HAP-1 (cell line): ENCODE data around the gene FAM72D.
A peak's percentile ranks its signal among the peaks of the same experiment; 100 is the strongest.
"Not testable (repeated sequence)": the region's sequence is repeated elsewhere in the genome, so short reads cannot be mapped to it uniquely, and the experiment has no call there.

Source experiments
- DNase-seq, 2 experiments: peaks; one replicate each; pipeline ENCODE4 v3.0.0-alpha.2; 2016 to 2020; ENCODE audit warnings: low spot score in 2 of 2
- H3K27me3 ChIP-seq: fragments of 250-450 bp; sonication (Bioruptor Pico); 2 replicates; pipeline ENCODE4 v1.5.1; 2020; ENCODE audit warnings: low read depth, mild to moderate bottlenecking, moderate library complexity
- H3K36me3 ChIP-seq: fragments of 250-450 bp; sonication (Bioruptor Pico); replicated peaks from 2 replicates; pipeline ENCODE4 v1.5.1; 2020; ENCODE audit warnings: mild to moderate bottlenecking
- H3K4me1 ChIP-seq: fragments of 250-450 bp; sonication (Bioruptor Pico); 2 replicates; pipeline ENCODE4 v1.5.1; 2020; ENCODE audit warnings: mild to moderate bottlenecking
- H3K4me3 ChIP-seq: fragments of 250-450 bp; sonication (Bioruptor Pico); 2 replicates; pipeline ENCODE4 v1.5.1; 2020; ENCODE audit warnings: mild to moderate bottlenecking, moderate library complexity
- H3K9me3 ChIP-seq: fragments of 250-450 bp; sonication (Bioruptor Pico); 2 replicates; pipeline ENCODE4 v1.5.1; 2020; ENCODE audit warnings: mild to moderate bottlenecking, moderate library complexity
- in situ Hi-C: fragments of 300-500 bp; cut with MboI; formaldehyde crosslinking; loops from 3 replicates; pipeline ENCODE4 v1.14.3; 2020; ENCODE audit warnings: low sequenced_read_pairs, inconsistent platforms, mixed read lengths

FAM72D gene

DNA sequence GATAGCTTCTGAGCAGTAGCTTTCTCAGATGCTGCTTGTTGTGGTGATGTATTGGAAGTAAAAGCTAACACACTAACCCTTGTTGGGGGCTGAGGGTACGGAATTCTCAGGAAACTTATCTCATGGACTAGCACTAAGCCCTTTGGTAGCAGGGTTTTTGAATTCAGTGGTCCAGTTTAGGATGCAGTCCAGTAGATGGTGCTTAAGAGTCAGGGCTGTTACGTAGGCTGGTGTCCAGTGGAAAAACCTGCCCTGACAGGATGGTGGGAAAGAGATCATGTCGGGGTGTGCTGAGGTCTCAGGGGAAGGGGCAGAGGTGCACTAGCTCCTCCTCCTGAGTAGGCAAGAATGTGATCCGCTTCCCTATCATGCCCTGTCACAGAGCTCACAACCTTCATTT, 59.6 kb downstream of the FAM72D start:
- H3K9me3 ChIP-seq, H3K4me3 ChIP-seq, H3K27me3 ChIP-seq, DNase-seq, H3K36me3 ChIP-seq, H3K4me1 ChIP-seq, in situ Hi-C loops: not testable (repeated sequence)

DNA sequence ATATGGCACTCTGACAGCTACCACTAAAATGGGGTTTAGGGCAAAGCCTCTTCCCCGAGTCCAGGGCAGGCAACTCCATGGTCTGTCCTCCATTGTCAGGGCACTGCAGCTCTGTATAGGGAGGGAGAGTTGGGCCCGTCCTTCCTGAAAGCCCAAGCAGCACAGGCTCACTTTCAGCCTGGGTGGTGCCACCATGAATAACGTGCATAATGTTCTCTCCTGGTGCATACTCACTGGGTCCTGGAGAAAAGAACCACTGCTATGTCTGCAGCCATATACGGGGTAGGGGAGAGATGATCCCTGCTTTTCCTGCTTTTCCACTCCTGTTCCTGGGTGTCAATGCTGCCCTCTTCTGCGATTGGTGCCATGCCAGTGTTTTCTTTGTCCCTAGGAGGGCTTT, 60.1 kb downstream of the FAM72D start:
- H3K4me3 ChIP-seq, H3K9me3 ChIP-seq, in situ Hi-C loops, H3K36me3 ChIP-seq, H3K27me3 ChIP-seq, H3K4me1 ChIP-seq, DNase-seq: not testable (repeated sequence)

GRCh38 chr1:145156891-145157610, 61.3 kb downstream of the FAM72D start:
- in situ Hi-C loops, H3K9me3 ChIP-seq, H3K4me1 ChIP-seq, H3K27me3 ChIP-seq, H3K36me3 ChIP-seq: not testable (repeated sequence)
- 0 out of 2 replicates have a peak overlapping the region, but pooled peaks have one; percentile 9 for H3K4me3 ChIP-seq
- DNase-seq, result peak; percentile 20 to 73

- in situ Hi-C loops, H3K4me1 ChIP-seq, H3K27me3 ChIP-seq, DNase-seq, H3K9me3 ChIP-seq, H3K4me3 ChIP-seq, H3K36me3 ChIP-seq: not testable (repeated sequence)
These were observed 61.9 kb downstream of the FAM72D start for GRCh38 chr1:145157715-145158114.

GRCh38 chr1:145161046-145161752, 65.4 kb downstream of the FAM72D start:
- H3K4me1 ChIP-seq, H3K27me3 ChIP-seq, H3K9me3 ChIP-seq, H3K4me3 ChIP-seq, in situ Hi-C loops, H3K36me3 ChIP-seq, DNase-seq: not testable (repeated sequence)
